NCI-H2107 (cell line): ENCODE results near the gene BDH1.
"Not testable (repeated sequence)": the region's sequence is repeated elsewhere in the genome, so short reads cannot be mapped to it uniquely, and the experiment has no call there.

Experiments used
- DNase-seq: peaks from one replicate; lab custom pipeline; 2025; lab: John Stamatoyannopoulos, UW

The BDH1 gene

DNA sequence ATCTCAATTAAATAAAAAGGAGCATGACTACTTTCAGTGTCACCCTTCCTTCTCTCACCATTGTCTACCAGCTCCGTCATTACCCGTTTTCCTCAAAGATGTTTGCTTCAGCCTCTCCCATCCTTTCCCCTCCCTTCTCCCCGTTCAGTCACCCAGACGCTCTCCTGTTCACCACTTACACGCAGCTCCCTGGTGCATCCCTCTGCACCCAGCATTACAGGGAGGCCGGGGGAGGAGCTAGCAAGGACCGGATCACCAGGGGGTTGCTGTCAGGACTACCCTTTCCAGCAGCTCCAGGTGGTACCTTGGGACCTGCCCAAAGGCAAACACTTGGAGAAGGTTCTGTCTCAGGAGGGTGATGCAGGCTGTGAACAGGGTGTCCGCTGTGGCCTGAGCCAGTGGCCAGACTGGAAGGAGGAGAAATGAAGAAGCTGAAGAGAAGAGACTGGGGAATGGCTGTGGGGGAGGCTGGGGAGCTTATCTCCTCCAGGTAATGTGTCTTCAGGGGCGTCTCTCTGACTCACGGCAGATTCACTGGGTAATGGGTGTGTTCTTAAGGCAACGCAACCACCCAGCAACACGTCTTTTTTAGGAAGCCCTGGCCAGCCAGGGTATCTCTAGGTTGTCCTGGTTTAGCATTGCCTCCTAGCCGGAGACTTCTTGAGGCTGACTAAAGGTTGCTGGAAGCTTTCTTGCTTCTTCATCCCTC, 21.8 kb upstream of the BDH1 start:
- DNase-seq = no peak

GRCh38 chr3:197576838-197577237, 21.1 kb upstream of the BDH1 start:
- DNase-seq = no peak

- no peak for DNase-seq
These were observed 19.6 kb upstream of the BDH1 start for GRCh38 chr3:197575362-197575761.

DNA sequence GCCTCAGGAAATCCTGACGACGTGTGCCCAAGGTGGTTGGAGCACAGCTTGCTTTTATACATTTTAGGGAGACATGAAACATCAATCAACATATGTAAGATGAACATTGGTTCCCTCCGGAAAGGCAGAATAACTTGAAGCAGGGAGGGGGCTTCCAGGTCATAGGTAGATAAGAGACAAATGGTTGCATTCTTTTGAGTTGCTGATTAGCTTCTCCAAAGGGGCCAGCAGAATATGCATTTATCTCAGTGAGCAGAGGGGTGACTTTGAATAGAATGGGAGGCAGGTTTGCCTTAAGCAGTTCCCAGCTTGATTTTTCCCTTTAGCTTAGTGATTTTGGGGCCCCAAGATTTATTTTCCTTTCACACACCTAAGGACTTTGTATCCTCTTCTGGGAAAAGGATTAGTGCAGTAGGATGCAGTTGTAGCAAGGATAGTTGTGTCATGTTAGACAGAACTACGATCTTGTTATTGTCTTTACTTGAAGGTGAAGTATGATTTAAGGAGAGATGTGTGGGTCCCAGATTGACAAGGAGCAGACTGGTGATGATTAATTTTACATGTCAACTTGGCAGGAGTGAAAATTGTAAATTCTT, 18.7 kb upstream of the BDH1 start:
- DNase-seq = not testable (repeated sequence)

DNA sequence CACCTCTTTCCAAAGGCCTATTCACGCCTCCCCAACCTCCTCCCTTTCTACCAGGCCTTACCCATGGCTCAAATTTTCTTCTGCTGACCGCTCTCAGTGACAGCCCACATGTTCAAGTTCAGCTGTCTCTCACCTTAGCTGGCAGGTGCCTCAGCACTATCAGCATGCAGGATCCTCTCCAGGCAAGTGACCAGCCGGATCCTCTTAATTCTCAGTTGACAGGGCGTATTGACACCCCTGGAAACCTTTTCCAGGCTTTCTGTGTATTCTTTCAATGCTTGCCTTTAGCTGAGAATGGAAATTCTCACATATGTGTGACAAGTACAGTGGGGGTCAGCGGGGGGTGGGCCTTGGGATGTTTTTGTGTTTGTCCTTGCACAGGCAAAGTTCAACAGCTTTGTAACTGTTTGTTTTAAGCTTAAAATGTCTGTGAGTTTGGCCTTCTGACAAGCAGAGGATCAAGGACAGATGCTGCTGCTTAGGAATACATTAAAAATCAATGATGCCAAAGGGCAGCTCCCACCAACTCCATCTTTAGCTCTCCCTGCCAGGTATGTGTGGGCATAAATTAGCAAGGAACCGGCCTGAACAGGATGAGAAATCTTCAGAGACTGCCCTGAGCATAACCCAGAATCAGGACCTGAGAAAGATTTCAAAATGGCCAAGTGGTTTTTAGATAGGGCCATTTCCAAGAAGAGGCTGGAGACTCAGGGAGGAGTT, 17.4 kb upstream of the BDH1 start:
- DNase-seq = no peak

- not testable (repeated sequence) for DNase-seq
These were observed 16.1 kb upstream of the BDH1 start for GRCh38 chr3:197571880-197572172.

GRCh38 chr3:197571074-197571879, 15.5 kb upstream of the BDH1 start:
- DNase-seq = not testable (repeated sequence)

DNA sequence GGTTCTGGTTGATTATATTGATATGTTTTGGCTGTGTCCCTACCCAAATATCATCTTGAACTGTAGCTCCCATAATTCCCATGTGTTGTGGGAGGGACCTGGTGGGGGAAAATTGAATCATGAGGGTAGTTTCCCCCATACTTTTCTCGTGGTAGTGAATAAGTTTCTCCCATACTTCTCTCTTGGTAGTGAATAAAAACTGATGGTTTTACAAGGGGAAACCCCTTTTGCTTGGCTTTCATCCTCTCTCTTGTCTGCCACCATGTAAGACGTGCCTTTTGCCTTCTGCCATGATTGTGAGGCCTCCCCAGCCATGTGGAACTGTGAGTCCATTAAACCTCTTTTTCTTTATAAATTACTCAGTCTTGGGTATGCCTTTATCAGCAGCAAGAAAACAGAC, 13.7 kb upstream of the BDH1 start:
- not testable (repeated sequence) for DNase-seq

DNA sequence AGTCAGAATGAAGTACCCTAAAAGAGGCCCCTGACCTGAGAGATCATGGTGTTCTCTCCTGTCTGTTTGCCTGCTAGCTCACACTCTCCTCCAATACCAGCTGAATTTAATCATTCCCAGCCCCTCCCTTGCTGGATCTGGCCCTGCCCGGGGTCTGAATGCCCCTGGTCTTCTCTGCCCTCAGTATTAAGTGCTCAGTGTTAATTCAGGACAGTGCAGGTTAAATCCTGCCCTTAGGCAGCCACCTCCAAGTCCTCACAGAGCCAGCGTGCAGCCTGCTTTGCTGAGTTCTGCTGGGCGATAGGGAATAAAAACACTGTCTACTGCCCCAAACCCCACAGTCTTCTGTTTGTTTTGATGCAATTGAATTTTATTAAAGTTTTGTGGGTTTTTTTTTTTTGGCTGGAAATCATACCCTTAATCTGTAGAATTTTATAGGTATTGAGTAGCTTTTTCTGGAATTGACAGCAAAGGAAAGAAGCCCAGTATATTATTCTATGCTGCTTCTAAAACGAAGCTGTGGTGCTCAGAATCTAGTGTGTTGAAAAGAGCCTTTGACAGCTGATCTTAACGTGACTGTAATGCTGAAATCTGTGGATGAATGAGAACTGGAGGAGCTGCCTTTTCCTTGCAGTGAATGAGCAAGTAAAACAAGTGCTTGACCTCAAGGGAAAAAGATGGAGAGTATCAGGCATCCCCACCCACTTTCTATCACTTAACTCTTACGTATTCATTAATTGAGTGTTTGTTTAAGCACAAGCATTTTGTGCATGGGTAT, 12.3 kb upstream of the BDH1 start:
- DNase-seq = no peak

DNA sequence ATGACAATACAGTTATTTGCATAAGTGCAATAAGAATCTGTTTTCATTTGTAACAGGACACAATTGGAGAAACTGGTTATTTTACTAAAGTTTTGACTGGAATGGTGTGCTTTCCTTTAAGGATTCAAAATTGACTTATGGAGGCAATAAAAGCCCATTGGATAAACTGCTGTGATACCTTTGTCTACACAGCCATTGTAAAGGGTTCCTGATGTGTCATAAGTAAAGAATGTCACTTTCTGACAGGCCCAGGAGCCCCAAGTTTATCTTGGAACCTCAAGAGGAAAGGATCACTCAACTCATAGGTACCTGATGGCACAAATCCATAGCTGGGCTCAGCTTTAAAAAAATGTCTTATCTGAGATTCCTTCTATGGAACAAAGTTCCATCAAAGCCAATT, 10.4 kb upstream of the BDH1 start:
- not testable (repeated sequence) for DNase-seq

- no peak for DNase-seq
These were observed 8.5 kb upstream of the BDH1 start for GRCh38 chr3:197564097-197564843.

GRCh38 chr3:197562398-197563251, 6.9 kb upstream of the BDH1 start:
- no peak for DNase-seq

GRCh38 chr3:197561926-197562325, 6.2 kb upstream of the BDH1 start:
- no peak for DNase-seq

DNA sequence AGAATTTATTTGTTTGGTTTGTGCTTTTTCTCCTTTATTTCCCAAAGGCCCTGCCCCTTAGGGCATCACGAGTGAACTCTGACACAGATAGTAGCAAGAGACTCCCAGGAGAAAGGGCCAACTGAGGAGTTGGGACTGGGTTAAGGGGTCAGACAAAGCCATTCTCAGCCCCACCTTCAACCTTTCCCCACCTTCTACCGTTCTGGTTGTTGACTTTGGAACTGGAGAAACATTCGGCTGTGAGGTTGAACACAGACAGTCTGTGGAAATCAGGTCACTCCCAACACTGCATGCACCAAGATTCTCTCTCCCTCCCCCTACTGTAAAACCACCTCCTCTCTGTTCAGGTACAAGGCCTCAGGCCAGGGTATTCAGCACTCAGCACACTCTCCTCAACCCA, 3.9 kb upstream of the BDH1 start:
- DNase-seq = no peak

DNA sequence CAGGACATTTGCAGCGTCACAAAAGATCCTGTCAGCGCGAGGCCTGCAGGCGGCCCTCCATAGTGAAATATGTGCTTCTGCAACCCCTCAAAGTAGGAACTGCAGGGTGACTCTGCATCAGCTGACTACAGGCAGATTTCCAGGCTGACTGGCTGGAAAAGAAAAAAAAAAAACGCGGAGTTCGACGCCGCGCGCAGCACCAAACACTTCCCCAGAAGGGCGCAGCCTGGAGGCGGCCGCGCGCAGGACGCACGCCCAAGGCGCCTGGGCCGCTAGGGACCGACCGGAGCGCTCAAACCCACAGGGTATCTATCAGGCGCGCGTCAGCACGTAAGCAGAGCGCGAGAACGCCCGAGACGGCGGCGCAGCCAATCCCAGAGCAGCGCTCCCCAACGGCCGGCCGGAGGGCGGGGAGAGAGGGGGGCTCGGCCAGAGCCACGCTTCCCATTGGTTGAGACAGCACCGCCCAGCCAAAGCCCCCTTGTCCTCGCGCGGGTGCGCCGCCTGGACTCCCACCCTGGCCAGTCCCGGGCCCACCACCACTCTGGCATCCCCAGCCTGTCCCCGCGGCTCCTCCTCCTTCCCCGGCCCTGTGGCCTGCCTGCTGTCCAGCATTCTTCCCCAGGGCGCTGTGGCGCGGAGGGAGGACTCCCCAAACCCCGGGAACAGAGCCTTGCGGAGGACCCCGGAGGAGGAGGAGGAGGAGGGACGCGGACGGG, 1.0 kb downstream of the BDH1 start:
- peak; percentile 99 for DNase-seq

GRCh38 chr3:197554196-197554561, 1.6 kb downstream of the BDH1 start:
- DNase-seq = no peak

DNA sequence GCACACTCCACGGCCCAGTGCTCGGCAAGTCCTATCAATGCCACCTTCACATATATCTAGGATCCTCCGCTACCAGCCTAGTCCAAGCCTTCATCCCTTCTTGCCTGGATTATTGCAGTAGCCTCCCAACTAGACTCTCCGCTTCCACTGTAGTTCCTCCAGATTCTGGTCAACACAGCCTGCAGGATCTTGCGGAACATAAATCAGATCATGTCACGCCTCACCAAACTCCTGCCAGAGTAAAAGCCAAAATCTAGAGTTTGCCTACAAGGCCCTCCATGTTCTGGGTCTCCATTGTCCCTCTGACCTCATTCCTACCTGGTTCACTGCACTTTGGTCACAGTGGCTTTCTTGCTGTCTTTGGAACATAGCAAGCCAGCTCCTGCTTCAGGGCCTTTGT, 3.6 kb downstream of the BDH1 start:
- no peak for DNase-seq

DNA sequence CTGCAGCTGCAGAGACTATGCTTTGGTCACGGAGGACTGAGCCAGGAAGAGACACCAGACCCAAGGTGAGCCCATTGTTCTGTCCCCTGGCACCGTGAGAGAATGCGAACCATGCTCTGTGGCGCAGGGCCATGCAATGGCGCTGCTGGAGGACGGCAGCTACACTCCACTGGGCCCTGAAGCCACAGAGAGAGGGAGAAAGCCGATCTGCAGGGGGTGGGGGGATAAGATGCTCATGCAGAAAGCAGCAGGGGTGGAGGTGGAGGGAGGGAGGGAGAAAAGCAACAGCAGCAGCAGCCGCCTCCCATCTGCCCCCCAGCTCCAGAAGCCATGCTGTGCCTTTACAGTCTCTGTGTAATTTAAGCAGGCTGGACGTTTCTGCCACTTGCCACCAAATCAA, 5.3 kb downstream of the BDH1 start:
- DNase-seq = peak; percentile 34

DNA sequence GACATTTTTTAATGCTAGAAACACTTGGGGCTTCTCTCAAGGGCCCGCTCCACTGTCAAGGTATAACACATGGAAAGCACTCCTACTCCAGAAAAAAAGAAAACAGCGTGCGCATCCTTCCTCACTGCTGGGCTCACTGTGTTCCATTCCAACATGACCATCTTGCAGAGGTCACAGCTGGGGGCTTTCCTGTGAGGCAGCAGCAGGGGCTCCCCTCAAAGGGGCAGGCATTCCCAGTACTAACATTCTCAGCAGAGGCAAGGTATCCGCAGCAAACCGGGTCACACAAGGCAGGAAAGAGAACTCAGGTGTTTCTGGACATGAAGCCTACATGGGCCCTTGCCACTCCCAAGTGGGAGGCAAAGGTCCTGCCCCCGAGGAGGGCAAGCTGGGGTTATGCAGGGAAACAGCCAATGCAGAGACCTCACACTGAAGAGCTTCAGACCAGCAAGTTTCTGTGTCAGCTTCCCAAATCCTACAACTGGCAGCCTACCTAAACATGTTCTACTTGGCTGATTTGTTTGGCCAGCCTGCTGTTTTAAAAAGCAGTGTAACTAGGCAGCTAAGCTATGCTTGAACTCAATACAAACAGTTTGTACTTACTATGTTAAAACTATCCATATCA, 6.4 kb downstream of the BDH1 start:
- no peak for DNase-seq
